Keratinocyte (primary cell): ENCODE measurements around the gene GAA. TPM values are rescaled to one million over a fixed set of nuclear protein-coding genes. Genes with fewer than 3 reads are reported as not detected.

Source experiments
- DNase-seq: peaks from one replicate; pipeline ENCODE4 v3.0.0-alpha.2; 2011; ENCODE audit warnings: low read depth, missing footprints, low spot score
- FAIRE-seq: peaks from 2 replicates; lab custom pipeline; 2011; peaks lifted over from hg19 to GRCh38; lab: Jason Lieb, UNC
- H2AFZ ChIP-seq: 2 replicates; pipeline ENCODE4 v1.6.0; 2012; ENCODE audit warnings: low read length, control low read depth, inconsistent platforms; ENCODE audit not compliant: control insufficient read depth
- H3K27ac ChIP-seq: 2 replicates; pipeline ENCODE4 v1.5.1; 2011; ENCODE audit warnings: low read length; ENCODE audit not compliant: control insufficient read depth, insufficient read depth
- H3K27me3 ChIP-seq: 3 replicates; pipeline ENCODE4 v1.6.0; 2011; ENCODE audit warnings: low read length; ENCODE audit not compliant: control insufficient read depth, insufficient read depth; ENCODE audit errors: extremely low read depth
- H3K36me3 ChIP-seq, 2 experiments: 2 replicates in 1 of 2; 3 replicates in 1 of 2; pipeline ENCODE4 v1.5.1; 2011; ENCODE audit warnings: low read length in 2 of 2, mild to moderate bottlenecking in 1 of 2; ENCODE audit not compliant: control insufficient read depth in 2 of 2, insufficient read depth in 2 of 2; ENCODE audit errors: extremely low read depth in 1 of 2
- H3K4me1 ChIP-seq: 3 replicates; pipeline ENCODE4 v1.5.1; 2011; ENCODE audit warnings: low read length; ENCODE audit not compliant: control insufficient read depth, insufficient read depth; ENCODE audit errors: extremely low read depth
- H3K4me2 ChIP-seq: 3 replicates; pipeline ENCODE4 v1.6.0; 2011; ENCODE audit warnings: low read depth, low read length; ENCODE audit not compliant: control insufficient read depth, insufficient read depth; ENCODE audit errors: extremely low read depth
- H3K4me3 ChIP-seq, 3 experiments: fragments of 200-600 bp in 1 of 3; sonication (generic) in 1 of 3; 2 replicates in 2 of 3; 3 replicates in 1 of 3; pipeline ENCODE4 v1.5.1; 2011 to 2016; ENCODE audit warnings: low read length in 3 of 3, mild to moderate bottlenecking in 3 of 3, control low read depth in 2 of 3, inconsistent platforms in 1 of 3, low read depth in 1 of 3, mixed read lengths in 1 of 3, mixed run types in 1 of 3, moderate library complexity in 1 of 3; ENCODE audit not compliant: control insufficient read depth in 2 of 3, insufficient read depth in 2 of 3; ENCODE audit errors: extremely low read depth in 1 of 3
- H3K79me2 ChIP-seq: 2 replicates; pipeline ENCODE4 v1.6.0; 2012; ENCODE audit warnings: low read length; ENCODE audit not compliant: control insufficient read depth, insufficient read depth
- H3K9ac ChIP-seq: 3 replicates; pipeline ENCODE4 v1.6.0; 2011; ENCODE audit warnings: low read length; ENCODE audit not compliant: control insufficient read depth, insufficient read depth; ENCODE audit errors: extremely low read depth
- H3K9me1 ChIP-seq: 3 replicates; pipeline ENCODE4 v1.6.0; 2011; ENCODE audit warnings: low read length; ENCODE audit not compliant: control insufficient read depth, insufficient read depth; ENCODE audit errors: extremely low read depth
- H3K9me3 ChIP-seq: 2 replicates; pipeline ENCODE4 v1.5.1; 2012; ENCODE audit warnings: low read depth, low read length; ENCODE audit not compliant: control insufficient read depth
- H4K20me1 ChIP-seq: 3 replicates; pipeline ENCODE4 v1.6.0; 2011; ENCODE audit warnings: low read length; ENCODE audit not compliant: control insufficient read depth, insufficient read depth; ENCODE audit errors: extremely low read depth
- EZH2 ChIP-seq: IDR thresholded peaks from one replicate; pipeline ENCODE4 v1.6.1; 2012; ENCODE audit warnings: inconsistent platforms, mild to moderate bottlenecking, low read length, moderate library complexity
- dilution Hi-C: fragments of 300-500 bp; cut with MboI; formaldehyde crosslinking; loops from one replicate; pipeline ENCODE4 v1.7.0; 2020; ENCODE audit warnings: low sequenced_read_pairs; ENCODE audit not compliant: extremely low pct_ligation_motif_present
- polyA plus RNA-seq, 5 experiments: library from polyadenylated mRNA; depleted of rRNA in 3 of 5; stranded (reverse) in 3 of 5; stranded (forward) in 1 of 5; unstranded in 1 of 5; fragments of >200 nt; gene quantifications; 1 replicate in 1 of 5; 2 replicates in 3 of 5; 3 replicates in 1 of 5; pipeline versions ENCODE4 v1.2.1 to v1.2.3, GENCODE V29; 2011 to 2012; ENCODE audit warnings: missing spikeins in 2 of 5, low read depth in 1 of 5, low replicate concordance in 1 of 5
- small RNA-seq, 3 experiments: library from RNA; depleted of rRNA; stranded (forward); fragments of <200 nt; gene quantifications; one replicate each; pipeline ENCODE3, GENCODE V24; 2012; ENCODE audit warnings: low read depth in 3 of 3, low replicate concordance in 1 of 3; ENCODE audit not compliant: insufficient read length in 3 of 3
- TF ChIP-seq, protein P1 (sequence below), 3 experiments: IDR thresholded peaks in 1 of 3; conservative IDR thresholded peaks in 1 of 3; optimal IDR thresholded peaks in 1 of 3; 2 replicates in 2 of 3; 3 replicates in 1 of 3; pipeline versions ENCODE3 to v1.5.1; 2011; ENCODE audit warnings: low read length in 3 of 3, mild to moderate bottlenecking in 3 of 3, moderate library complexity in 2 of 3, control low read depth in 1 of 3, inconsistent platforms in 1 of 3; ENCODE audit not compliant: insufficient read depth in 2 of 3; ENCODE audit errors: extremely low read depth in 1 of 3

The GAA gene
- polyA plus RNA-seq, 1 donor (not counting 4 experiments of a cell fraction or from before 2014, with no cell fraction given), result 3.2 TPM

DNA sequence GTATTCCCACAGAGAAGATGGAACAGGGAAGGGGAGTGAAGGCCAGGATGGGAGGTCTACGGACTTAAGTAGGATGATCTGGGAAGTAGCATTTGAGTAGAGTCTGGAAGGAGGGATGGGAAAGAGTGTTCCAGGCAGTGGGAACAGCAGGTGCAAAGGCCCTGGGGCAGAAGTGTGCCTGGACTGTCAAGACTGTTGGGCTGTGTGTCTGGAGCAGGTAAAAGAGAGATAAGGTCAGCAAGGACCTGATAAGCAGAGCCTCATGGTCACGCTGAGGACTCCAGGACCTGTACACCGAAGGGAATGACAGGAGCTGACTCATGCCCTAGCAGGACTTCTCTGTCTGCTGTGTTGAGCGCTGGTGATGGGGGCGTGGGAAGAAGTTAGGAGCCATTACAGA is 67.7 kb downstream of the GAA start:
- no peak overlapping the region for H3K27ac ChIP-seq
- dilution Hi-C loops, result no loop called here
- TF ChIP-seq, protein P1, sequence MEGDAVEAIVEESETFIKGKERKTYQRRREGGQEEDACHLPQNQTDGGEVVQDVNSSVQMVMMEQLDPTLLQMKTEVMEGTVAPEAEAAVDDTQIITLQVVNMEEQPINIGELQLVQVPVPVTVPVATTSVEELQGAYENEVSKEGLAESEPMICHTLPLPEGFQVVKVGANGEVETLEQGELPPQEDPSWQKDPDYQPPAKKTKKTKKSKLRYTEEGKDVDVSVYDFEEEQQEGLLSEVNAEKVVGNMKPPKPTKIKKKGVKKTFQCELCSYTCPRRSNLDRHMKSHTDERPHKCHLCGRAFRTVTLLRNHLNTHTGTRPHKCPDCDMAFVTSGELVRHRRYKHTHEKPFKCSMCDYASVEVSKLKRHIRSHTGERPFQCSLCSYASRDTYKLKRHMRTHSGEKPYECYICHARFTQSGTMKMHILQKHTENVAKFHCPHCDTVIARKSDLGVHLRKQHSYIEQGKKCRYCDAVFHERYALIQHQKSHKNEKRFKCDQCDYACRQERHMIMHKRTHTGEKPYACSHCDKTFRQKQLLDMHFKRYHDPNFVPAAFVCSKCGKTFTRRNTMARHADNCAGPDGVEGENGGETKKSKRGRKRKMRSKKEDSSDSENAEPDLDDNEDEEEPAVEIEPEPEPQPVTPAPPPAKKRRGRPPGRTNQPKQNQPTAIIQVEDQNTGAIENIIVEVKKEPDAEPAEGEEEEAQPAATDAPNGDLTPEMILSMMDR (optimal IDR thresholded peaks at IDR 0.05 in 1 of 3, IDR thresholded peaks at IDR 0.05 in 1 of 3, conservative IDR thresholded peaks at IDR 0.05 in 1 of 3; ENCODE audit: extremely low read depth in 1 of 3, insufficient read depth in 2 of 3, low read length in 3 of 3), result no peak
- no peak for TF ChIP-seq EZH2
- H3K27me3 ChIP-seq, result peaks cover 6% of the 10 kb centered on the region
- H3K4me3 ChIP-seq, result no peak overlapping the region
- no peak overlapping the region for H3K4me2 ChIP-seq
- H2AFZ ChIP-seq, result no peak overlapping the region
- H3K9me1 ChIP-seq, result no peaks in the 10 kb centered on the region
- H3K9me3 ChIP-seq, result no peaks in the 10 kb centered on the region
- no peaks in the 10 kb centered on the region for H4K20me1 ChIP-seq
- no peak for FAIRE-seq
- peaks cover 9% of the 10 kb centered on the region for H3K4me1 ChIP-seq
- no peak overlapping the region for H3K9ac ChIP-seq
- DNase-seq, result no peak
- no peaks in the 10 kb centered on the region for H3K36me3 ChIP-seq
- no peaks in the 10 kb centered on the region for H3K79me2 ChIP-seq

Small RNA genes lying within 50 kb of the gene (small RNA-seq; reads per million reads assigned to genes)
- gene AC087741.2 (0 reads per million in 3 experiments), gene MIR1268B (0 reads per million in 3 experiments)

Other genes starting within 250 kb of the GAA start
- 8.4 to 8.9 TPM (median 8.6 TPM) in 3 replicates for gene TBC1D16, start 65.7 kb upstream of the GAA start, polyA plus RNA-seq
- 1.9 to 2.4 TPM (median 2.2 TPM) in 3 replicates for gene CCDC40, start 64.9 kb upstream of the GAA start, polyA plus RNA-seq
- gene EIF4A3, start 45.5 kb downstream of the GAA start, polyA plus RNA-seq, result 78.9 to 143 TPM (median 125 TPM) in 3 replicates
- 0.23 to 1.6 TPM (median 0.49 TPM) in 3 replicates for gene CARD14, start 68.4 kb downstream of the GAA start, polyA plus RNA-seq
- 8.9 to 21.5 TPM (median 9.6 TPM) in 3 replicates for gene SGSH, start 118.8 kb downstream of the GAA start, polyA plus RNA-seq
- gene SLC26A11, start 118.8 kb downstream of the GAA start, polyA plus RNA-seq, result 2.2 to 4.7 TPM (median 3.0 TPM) in 3 replicates
- 21.0 to 34.1 TPM (median 24.4 TPM) in 3 replicates for gene RNF213, start 159.3 kb downstream of the GAA start, polyA plus RNA-seq